Activated naive CD4-positive, alpha-beta T cell treated with anti-CD3 and anti-CD28 coated beads, Interleukin-2, amount 50 U/mL, for 24 hours (primary cell): ENCODE data around the gene SPTY2D1.

Experiments used
- H3K27ac Mint-ChIP-seq: one replicate; pipeline ENCODE4 v1.8.0; 2021; ENCODE audit warnings: mild to moderate bottlenecking, mixed read lengths
- H3K27me3 Mint-ChIP-seq: one replicate; pipeline ENCODE4 v1.8.0; 2021; ENCODE audit warnings: mixed read lengths
- H3K36me3 Mint-ChIP-seq: one replicate; pipeline ENCODE4 v1.8.0; 2021; ENCODE audit warnings: mixed read lengths
- H3K4me1 Mint-ChIP-seq: one replicate; pipeline ENCODE4 v1.8.0; 2021; ENCODE audit warnings: mixed read lengths
- H3K4me3 Mint-ChIP-seq: one replicate; pipeline ENCODE4 v1.8.0; 2021; ENCODE audit warnings: mild to moderate bottlenecking, mixed read lengths
- H3K9me3 Mint-ChIP-seq: one replicate; pipeline ENCODE4 v1.8.0; 2021; ENCODE audit warnings: mixed read lengths

Gene SPTY2D1

DNA sequence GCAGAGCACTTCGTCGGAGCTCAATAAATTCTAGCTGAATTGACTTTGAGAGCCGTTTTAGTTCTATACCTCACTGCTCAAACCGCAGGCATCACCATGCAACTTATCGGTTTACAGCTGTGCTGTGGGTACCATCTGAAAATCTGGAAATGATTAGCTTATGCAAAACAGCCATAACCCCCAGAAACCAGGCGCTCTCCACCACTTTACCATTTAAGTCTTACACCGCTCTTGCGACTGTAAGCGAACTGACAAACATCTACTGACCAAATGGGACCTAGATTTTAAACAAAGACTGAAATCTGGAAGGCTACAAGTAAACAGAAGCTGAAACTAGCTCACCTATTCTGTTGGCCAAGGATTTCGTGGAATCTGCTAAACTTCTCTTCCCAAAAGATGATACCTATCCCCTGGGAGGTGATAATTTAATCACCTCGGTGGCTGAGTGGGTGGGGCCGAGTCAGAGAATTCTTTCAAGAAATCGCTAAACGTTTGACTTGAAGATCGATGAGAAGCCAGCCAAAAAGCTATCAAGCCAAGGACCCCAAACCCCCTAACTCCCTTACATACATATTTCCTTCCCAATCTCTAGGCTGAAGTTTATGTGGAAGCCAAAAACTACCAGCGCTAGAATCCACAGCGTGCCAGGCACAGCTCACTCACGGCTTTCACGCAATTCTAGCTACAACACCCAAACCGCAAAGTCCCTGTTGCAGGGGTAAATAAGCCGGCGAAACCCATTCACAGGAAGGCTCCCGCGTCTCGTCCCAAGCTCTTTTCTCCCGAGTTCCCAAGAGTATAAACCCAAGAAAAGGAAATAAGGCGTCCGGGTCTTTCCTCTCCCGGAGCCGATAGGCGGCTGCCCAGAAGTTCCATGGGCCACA, 644 bp downstream of the SPTY2D1 start:
- Mint-ChIP-seq H3K9me3 (no peaks in the 10 kb centered on the region), H3K4me1 (peaks cover 47% of the 10 kb centered on the region), H3K27me3 (no peaks in the 10 kb centered on the region), H3K4me3 (peak overlapping the region; percentile 93), H3K36me3 (peaks cover 3% of the 10 kb centered on the region), H3K27ac (peak overlapping the region; percentile 98)

DNA sequence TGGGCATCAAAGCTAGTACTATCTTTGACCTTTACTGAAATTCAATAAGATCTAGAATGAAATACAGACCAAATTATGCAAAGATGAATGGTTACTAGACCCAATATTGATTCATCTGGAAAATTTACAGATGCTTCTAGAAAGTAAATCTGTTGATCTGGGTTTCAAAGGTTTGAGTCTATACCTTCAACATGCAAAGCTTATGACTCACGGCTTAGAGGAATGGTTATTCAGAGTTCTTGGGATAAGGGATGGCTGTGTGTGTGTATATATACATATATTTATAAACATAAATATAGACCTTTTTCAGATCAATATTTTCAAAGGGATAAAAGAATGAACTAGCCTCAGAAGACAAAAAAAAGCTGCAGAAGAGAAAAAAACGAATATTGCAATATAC, 1.3 kb downstream of the SPTY2D1 start:
- Mint-ChIP-seq H3K4me1 (peaks cover 53% of the 10 kb centered on the region), H3K4me3 (peak overlapping the region; percentile 93), H3K27ac (no peak overlapping the region), H3K27me3 (no peaks in the 10 kb centered on the region), H3K9me3 (no peaks in the 10 kb centered on the region), H3K36me3 (peaks cover 3% of the 10 kb centered on the region)

DNA sequence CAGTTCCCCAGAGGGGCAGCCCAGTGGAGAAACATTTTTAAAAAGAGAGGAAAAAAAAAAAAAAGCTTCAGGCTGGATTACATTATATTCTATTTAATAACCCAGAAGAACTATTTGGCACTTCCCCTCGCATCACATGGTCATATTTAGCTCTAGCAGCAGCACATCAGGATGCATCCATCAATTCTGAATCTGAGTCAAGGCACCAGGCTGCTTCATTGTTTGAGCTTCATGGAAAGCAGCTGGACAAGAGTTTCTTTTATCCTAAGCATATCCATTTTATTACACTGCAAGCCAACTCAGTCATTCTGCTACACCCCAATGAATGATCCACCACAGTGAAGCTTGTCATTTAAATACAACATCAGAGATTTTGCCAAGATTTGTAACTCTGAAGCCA, 10.0 kb downstream of the SPTY2D1 start:
- H3K27me3 Mint-ChIP-seq, result no peaks in the 10 kb centered on the region
- peaks cover 5% of the 10 kb centered on the region for H3K9me3 Mint-ChIP-seq
- no peak overlapping the region for H3K4me3 Mint-ChIP-seq
- H3K27ac Mint-ChIP-seq, result no peak overlapping the region
- peaks cover 12% of the 10 kb centered on the region for H3K36me3 Mint-ChIP-seq
- H3K4me1 Mint-ChIP-seq, result peaks cover 45% of the 10 kb centered on the region

DNA sequence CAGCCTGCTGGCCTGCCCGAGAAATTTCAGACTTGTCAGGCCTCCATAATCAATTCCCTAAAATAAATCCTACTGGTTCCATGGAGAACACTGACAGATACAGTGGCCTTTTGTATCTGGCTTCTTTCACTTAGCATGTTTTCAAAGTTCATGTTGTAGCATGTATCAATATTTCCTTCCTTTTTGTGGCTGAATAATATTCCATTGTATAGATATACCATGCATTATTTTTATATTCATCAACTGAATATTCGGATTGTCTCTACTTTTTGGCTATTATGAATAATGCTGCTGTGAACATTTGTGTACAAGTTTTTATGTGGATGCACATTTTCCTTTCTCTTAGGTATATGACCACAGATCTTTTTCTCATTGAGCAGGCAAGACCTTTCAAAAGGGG, 10.4 kb downstream of the SPTY2D1 start:
- Mint-ChIP-seq H3K4me1 (peaks cover 46% of the 10 kb centered on the region), H3K36me3 (peaks cover 12% of the 10 kb centered on the region), H3K27ac (no peak overlapping the region), H3K4me3 (no peak overlapping the region), H3K27me3 (no peaks in the 10 kb centered on the region), H3K9me3 (peaks cover 5% of the 10 kb centered on the region)

DNA sequence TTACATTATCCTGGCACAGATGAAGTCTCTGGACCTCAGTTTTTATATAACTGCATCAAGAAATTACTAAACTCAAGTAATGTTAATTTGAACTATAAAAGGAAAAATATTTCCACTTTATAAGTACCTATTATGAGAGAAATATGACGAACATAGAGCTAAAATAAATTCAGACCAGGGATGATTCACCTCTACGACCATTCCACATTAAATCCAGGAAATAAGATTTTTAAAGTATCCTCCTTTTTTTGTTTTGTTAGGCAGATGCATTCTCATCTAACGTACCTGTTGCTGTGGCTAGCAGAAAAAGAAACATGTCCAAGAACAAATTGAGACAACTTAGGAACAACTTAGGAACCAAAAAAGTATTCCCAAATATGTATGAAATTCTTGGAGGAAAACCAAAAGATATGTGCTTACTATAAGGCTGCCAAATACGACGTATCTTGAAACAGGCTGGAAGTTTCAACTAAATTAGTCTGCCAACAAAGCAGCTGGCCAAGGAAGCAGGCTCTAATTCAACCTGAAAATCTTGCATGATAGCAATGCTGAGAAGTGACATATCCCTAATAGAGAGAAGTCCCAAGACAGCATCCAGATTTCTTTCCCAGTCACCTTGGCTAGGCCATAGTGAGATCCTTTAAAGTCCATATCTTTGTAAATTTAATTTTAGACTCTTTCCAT, 15.7 kb downstream of the SPTY2D1 start:
- H3K36me3 Mint-ChIP-seq, result peaks cover 16% of the 10 kb centered on the region
- peaks cover 5% of the 10 kb centered on the region for H3K9me3 Mint-ChIP-seq
- peaks cover 65% of the 10 kb centered on the region for H3K4me1 Mint-ChIP-seq
- peak overlapping the region; percentile 79 for H3K4me3 Mint-ChIP-seq
- peak overlapping the region; percentile 75 for H3K27ac Mint-ChIP-seq
- no peaks in the 10 kb centered on the region for H3K27me3 Mint-ChIP-seq

DNA sequence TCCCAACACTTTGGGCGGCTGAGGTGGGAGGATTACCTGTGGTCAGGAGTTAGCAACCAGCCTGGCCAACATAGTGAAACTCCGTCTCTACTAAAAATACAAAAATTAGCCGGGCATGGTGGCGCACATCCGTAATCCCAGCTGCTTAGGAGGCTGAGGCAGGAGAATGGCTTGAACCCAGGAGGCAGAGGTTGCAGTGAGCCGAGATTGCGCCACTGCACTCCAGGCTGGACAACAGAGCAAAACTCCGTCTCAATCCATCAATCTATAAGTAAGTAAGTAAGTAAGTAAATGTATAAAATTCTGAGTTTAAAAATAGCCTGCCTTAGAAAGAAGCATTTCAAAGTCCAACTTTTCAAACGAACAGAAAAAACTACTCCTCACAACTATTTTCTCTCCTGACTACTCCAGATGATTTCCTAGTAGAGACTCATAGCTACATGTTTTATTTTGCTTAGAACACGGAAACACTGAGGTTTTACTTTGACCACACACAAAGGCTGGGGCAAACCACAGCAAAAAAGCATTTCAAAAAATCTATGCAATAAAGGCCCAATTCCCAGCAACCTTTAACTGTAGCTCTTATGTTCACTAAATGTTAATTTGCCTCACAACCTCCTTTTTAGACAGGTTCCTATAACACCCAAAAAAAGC, 16.3 kb downstream of the SPTY2D1 start:
- Mint-ChIP-seq H3K36me3 (peaks cover 16% of the 10 kb centered on the region), H3K9me3 (peaks cover 5% of the 10 kb centered on the region), H3K4me1 (peaks cover 63% of the 10 kb centered on the region), H3K27me3 (no peaks in the 10 kb centered on the region), H3K27ac (peak overlapping the region; percentile 75), H3K4me3 (peak overlapping the region; percentile 79)

DNA sequence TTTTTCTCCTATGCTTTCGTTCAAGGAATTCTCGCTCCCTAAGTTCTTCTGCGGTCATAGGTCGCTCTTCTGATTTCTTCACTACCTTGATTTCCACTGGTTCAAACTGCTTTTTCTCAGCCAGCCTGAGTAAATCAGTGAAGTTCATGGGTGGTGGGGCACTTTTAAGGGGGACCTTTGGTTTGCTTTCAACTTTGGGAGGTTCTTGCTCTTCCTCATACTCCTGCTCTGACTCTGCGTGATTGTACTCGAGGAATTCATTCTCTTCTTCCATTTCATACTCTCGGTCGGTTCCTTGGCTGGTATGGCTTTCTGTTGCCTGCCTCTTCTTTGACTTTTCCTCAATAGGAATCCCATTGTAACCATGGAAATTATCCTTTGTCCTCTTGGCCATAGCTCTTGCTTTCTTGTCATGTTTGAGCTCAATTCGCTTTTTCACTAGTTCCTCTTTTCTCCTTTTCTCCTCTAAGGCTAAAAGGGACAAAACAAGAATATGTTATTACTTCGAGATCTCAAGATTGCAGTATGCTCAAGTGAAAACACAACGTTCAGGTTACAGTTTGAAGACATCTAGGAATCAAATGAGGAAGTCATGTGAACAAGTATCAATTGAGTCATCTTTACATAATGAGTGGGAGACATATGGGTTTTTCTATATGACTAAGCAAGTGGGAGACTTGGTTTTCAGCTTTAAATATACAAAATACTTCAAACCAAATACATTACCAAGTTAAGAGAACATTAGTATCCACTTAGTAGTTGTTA, 18.3 kb downstream of the SPTY2D1 start:
- Mint-ChIP-seq H3K27me3 (no peaks in the 10 kb centered on the region), H3K9me3 (peaks cover 5% of the 10 kb centered on the region), H3K4me1 (peaks cover 54% of the 10 kb centered on the region), H3K36me3 (peaks cover 16% of the 10 kb centered on the region), H3K27ac (peak overlapping the region; percentile 98), H3K4me3 (peak overlapping the region; percentile 81)

DNA sequence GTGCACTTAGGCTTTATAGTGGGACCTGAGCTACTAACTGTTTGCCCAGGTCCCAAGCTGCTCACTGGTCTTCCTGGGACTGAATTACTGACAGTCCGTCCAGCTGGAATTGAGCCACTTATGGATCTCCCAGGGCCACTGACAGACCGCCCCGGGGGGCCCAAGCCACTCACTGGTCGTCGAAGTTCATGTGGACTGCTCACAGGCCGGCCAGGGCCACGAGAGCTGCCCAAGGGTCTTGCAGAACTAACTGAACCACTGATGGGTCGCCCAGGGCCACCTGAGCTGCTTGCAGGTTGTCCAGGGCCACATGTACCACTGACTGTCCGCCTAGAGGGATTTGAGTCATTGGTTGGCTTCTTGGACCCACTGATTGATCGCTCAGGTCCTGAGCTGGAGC, 19.5 kb downstream of the SPTY2D1 start:
- peaks cover 5% of the 10 kb centered on the region for H3K9me3 Mint-ChIP-seq
- no peak overlapping the region for H3K4me3 Mint-ChIP-seq
- no peak overlapping the region for H3K27ac Mint-ChIP-seq
- H3K4me1 Mint-ChIP-seq, result peaks cover 49% of the 10 kb centered on the region
- no peaks in the 10 kb centered on the region for H3K27me3 Mint-ChIP-seq
- peaks cover 18% of the 10 kb centered on the region for H3K36me3 Mint-ChIP-seq

DNA sequence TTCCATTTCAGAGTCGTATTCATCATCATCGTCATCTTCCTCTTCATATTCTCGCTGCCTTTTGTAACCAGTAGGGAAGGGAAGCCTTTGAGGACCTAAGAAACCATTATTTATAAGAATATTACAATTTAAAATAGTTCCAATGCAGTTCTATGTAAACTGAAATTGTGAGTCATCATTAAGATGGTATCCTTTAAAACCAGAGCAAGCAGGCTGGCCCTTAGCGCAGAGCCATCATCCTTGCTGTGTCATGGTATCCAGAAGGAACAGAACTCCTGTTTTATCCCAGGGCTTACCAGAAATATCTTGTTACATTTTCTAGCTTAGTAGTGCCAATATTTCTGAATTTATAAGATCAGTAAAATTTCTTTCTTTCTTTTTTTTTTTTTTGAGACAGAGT, 21.7 kb downstream of the SPTY2D1 start:
- no peaks in the 10 kb centered on the region for H3K27me3 Mint-ChIP-seq
- peaks cover 17% of the 10 kb centered on the region for H3K36me3 Mint-ChIP-seq
- H3K9me3 Mint-ChIP-seq, result peaks cover 5% of the 10 kb centered on the region
- H3K4me3 Mint-ChIP-seq, result no peak overlapping the region
- H3K27ac Mint-ChIP-seq, result no peak overlapping the region
- peaks cover 30% of the 10 kb centered on the region for H3K4me1 Mint-ChIP-seq

DNA sequence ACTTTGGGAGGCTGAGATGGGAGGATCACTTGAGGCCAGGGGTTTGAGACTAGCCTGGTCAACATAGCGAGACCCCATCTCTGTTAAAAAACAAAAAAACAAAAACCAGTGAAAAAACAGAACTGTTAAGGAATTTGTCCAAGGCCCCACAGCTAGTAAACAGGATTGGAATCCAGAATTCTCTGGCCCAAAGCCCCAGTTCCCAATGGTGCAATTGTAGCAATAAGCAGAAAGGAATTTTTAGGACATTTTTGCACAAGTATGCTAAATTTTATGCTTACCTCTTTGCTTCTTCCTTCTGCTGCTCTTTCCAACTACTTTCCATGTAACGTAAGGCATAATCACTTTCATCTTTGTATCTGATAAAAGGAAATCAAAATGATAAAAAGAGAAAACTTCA, 22.9 kb downstream of the SPTY2D1 start:
- Mint-ChIP-seq H3K27ac (no peak overlapping the region), H3K4me3 (no peak overlapping the region), H3K4me1 (peaks cover 19% of the 10 kb centered on the region), H3K9me3 (peaks cover 5% of the 10 kb centered on the region), H3K36me3 (peaks cover 20% of the 10 kb centered on the region), H3K27me3 (no peaks in the 10 kb centered on the region)

DNA sequence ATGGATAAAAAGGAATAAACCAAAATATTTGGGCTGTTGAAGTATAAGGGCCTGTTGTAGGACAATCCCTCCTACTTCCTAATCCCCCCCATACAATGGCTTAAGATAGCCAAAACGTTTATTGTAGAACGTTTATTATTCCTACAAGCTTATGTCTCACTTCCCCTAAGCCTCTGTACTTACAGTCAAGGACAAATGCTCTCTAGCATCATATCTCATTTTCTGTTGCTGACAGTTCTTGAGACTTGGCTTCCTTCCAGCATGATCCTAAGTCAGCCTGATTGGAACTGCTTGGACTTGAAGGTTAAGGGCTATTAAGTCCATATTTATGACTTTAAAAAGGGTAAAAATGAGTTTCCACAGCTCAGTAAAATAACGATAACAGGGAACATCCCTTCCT, 25.8 kb downstream of the SPTY2D1 start:
- H3K27me3 Mint-ChIP-seq, result no peaks in the 10 kb centered on the region
- H3K36me3 Mint-ChIP-seq, result peaks cover 6% of the 10 kb centered on the region
- H3K27ac Mint-ChIP-seq, result no peak overlapping the region
- H3K4me3 Mint-ChIP-seq, result no peak overlapping the region
- no peaks in the 10 kb centered on the region for H3K9me3 Mint-ChIP-seq
- H3K4me1 Mint-ChIP-seq, result peaks cover 2% of the 10 kb centered on the region

DNA sequence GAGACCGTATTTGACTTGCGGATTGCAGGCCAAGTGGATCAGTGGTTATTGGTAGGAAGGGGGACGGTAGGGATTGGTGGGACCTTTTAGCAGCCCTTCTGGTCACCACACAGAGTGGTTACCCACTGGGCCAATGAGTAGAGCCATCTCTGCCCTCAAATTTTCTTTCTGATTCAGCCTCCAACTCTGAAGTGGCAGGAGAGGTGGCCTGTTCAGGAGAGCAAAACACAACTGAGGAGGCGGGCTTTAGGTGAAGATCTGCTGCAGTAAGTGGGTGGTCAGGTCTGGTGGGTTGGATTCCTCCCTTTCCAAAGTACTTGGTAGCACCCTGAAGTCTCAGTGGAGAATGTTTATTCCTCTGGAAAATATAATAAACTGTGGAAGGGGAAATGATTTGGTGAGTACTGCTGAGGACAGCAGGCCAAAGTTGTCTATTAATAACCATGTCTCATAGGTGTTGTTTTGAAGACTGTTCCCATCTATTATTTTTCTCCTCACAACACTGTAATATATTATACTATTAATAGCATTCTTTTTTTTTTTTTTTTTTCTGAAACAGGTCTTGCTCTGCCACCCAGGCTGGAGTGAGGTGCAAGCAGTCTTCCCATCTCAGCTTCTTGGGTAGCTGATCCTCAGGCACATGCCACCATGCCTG, 33.1 kb downstream of the SPTY2D1 start:
- Mint-ChIP-seq H3K27me3 (no peaks in the 10 kb centered on the region), H3K4me1 (no peaks in the 10 kb centered on the region), H3K27ac (no peak overlapping the region), H3K9me3 (no peaks in the 10 kb centered on the region), H3K36me3 (no peaks in the 10 kb centered on the region), H3K4me3 (no peak overlapping the region)

DNA sequence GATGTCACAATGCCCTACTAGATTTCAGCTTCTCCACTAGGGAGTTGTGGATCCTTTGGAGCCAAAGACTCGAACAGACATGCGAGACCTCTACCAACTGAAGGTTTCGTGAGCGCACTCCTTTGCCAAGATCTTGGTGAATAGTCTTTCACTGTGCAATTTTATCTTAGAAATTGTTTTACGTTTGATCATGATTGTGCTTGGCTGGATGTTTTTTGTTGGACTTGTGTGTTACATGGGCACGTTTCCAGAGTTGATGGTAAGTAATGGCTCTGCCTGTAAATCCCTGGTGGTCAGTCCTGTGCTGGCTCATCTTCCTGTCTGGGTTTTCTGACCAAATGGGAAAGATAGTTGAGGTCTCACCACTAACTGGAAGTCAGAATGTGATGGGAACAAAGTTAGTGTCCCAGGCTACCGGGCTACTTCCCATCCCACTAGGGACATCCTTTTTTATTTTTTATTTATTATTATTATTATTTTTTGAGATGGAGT, 34.4 kb downstream of the SPTY2D1 start, which contains the start of gene MISFA:
Gene MISFA (plus strand): TSS at position 51 of the 492 bp plus-strand sequence. CDS start 140 bp downstream, at position 191.
- no peaks in the 10 kb centered on the region for H3K36me3 Mint-ChIP-seq
- no peaks in the 10 kb centered on the region for H3K9me3 Mint-ChIP-seq
- no peaks in the 10 kb centered on the region for H3K27me3 Mint-ChIP-seq
- no peaks in the 10 kb centered on the region for H3K4me1 Mint-ChIP-seq
- no peak within 1 kb of the TSS for H3K27ac Mint-ChIP-seq
- no peak within 1 kb of the TSS for H3K4me3 Mint-ChIP-seq

DNA sequence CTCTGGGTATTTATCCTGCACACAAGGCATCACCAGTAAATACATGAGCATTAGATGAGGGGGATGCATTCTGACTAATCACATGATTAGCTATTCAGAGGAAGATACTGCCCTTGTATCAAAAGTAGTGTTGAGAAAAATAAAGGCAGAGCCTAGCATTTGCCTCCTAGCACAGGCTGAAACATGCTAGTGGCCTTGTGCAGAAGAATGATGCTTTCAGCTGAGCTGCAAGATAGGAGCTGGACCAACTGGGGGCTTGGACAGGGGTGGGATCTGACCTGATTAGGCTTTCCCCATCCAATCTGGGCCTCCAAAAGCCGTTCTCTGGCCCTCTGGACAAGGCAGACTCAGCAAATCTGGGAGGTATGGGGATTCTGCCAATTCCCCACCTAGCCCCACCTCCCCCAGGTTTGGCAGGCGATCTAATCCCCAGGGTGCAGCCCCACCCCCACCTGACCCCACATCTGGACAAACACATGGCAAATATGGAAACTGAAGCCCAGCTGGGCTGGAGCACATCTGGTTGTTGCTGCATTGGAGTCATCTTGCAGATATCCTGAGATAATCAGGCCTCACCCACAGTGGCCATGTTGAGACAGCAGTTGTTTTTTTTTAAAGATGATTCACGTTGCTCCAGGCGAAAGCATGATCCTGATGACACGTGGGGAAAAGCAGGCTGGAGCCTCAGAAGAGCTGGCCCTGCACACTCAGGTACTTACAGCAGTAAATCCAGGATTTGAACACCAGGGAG, 39.0 kb downstream of the SPTY2D1 start:
- H3K4me1 Mint-ChIP-seq, result no peaks in the 10 kb centered on the region
- no peaks in the 10 kb centered on the region for H3K36me3 Mint-ChIP-seq
- no peak overlapping the region for H3K4me3 Mint-ChIP-seq
- H3K27ac Mint-ChIP-seq, result no peak overlapping the region
- no peaks in the 10 kb centered on the region for H3K27me3 Mint-ChIP-seq
- no peaks in the 10 kb centered on the region for H3K9me3 Mint-ChIP-seq
